GM23338 (cell line): ENCODE results near the gene NIN.

ENCODE experiments used
- CTCF ChIP-seq, 2 experiments: fragments of 200-600 bp in 1 of 2; sonication (generic) in 1 of 2; conservative IDR thresholded peaks; 2 replicates each; pipeline versions ENCODE4 v1.5.1 to v1.6.1; 2016 to 2017; ENCODE audit warnings: antibody characterized with exemption in 2 of 2, low read depth in 2 of 2, mild to moderate bottlenecking in 2 of 2, moderate library complexity in 1 of 2
- EZH2phosphoT487 ChIP-seq: fragments of 200-600 bp; sonication (generic); IDR thresholded peaks from one replicate; pipeline ENCODE4 v1.8.1; 2018; ENCODE audit warnings: antibody characterized with exemption; ENCODE audit not compliant: unreplicated experiment
- JUNB ChIP-seq: IDR thresholded peaks from one replicate; pipeline ENCODE4 v1.6.1; 2016; ENCODE audit warnings: antibody characterized with exemption; ENCODE audit not compliant: unreplicated experiment

DNA sequence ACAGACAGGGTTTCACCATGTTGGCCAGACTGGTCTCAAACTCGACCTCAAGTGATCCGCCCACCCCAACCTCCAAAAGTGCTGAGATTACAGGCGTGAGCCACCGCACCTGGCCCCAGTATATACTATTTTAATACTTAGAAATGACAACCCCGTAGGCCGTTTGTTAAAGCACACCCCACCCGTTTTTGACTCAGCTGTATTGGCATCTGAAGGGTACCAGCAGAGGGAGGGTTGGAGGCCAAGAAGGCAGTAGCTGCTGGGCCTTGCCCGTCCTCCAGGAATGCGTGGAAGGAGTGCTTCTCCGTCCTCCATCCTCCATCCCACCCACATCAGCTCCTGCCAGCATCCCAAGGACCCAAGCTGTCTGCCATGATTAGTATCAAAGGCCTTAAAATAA lies 6.3 kb upstream of the NIN start:
- TF ChIP-seq CTCF (conservative IDR thresholded peaks at IDR 0.05; ENCODE audit: low read depth in 2 of 2) (no peak), JUNB (no peak), EZH2phosphoT487 (no peak)
